ENCODE data around the gene LMNTD1. TPM values are rescaled to one million over a fixed set of nuclear protein-coding genes. Genes with fewer than 3 reads are reported as not detected.
A peak's percentile ranks its signal among the peaks of the same experiment; 100 is the strongest.

LMNTD1 gene
- total and polyA plus RNA-seq, 2 of the 4 experiments (the other 2 are of a cell fraction) = 1.5 to 4.3 TPM

DNA sequence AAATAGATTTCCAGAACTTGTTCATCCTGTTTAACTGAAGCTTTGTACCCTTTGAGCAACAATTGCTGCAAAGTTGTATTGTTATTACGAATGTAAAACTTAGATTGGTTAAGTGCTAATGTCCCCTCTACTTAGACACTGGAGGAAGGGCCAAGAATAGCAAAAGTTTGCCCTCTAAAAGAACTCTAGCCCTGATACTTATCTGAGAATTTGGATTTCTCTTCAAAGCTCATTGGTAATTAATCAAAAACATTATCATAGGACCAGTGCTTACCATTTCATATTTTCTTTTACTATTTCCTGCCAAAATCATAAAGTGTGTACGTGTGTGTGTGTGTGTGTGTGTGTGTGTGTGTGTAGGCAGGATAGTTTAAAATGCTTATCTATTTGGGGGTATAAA lies 58.2 kb downstream of the LMNTD1 start (continued):
- TF ChIP-seq RFX5 (IDR thresholded peaks at IDR 0.05; ENCODE audit: low read depth, low read length) (no peak), FOS (IDR thresholded peaks at IDR 0.05; ENCODE audit: low read depth, low read length) (no peak), CEBPB (IDR thresholded peaks at IDR 0.05; ENCODE audit: low read depth, low read length) (no peak)

DNA sequence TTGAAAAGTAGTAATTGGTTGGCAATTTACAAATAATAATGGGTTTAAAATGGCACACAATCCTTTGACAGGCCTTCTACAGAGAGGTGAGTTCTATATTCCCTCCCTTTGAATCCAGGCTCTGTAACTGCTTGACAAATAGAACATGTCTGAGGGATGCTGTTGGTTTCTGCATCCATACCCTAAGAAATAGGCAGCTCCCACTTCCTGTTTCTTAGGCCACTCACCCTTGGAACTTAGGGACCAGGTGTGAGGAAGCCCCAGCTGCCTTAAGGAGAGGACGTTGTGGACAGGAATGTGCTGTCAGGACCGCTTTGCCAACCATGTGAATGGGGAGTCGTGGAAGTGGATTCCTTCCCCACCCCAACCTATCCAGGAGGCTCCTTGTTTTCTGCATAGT lies 59.4 kb downstream of the LMNTD1 start:
- no peaks in the 10 kb centered on the region for H3K79me1 ChIP-seq (ENCODE audit: low read depth in 1 of 2, low read length in 2 of 2)
- no peak overlapping the region; the same call in 1 of the 2 replicates for H3K4ac ChIP-seq (ENCODE audit: low read depth, low read length)
- dilution Hi-C loops (cut with HindIII; ENCODE audit: low sequenced_read_pairs, unreplicated experiment) = no loop called here
- no peak overlapping the region for H2AK9ac ChIP-seq (replicated peaks; ENCODE audit: low read depth, low read length, poor library complexity)
- no peak overlapping the region for H3K27ac ChIP-seq (ENCODE audit: insufficient read depth, low read length)
- no peak overlapping the region for H2BK5ac ChIP-seq (ENCODE audit: low read depth, low read length, poor library complexity, severe bottlenecking)
- intact Hi-C loops (cut with micrococcal nuclease) = no loop called here
- peaks cover 2% of the 10 kb centered on the region; the same call in 1 of the 2 replicates for H3K4me1 ChIP-seq (ENCODE audit: control insufficient read depth, insufficient read depth, low read length)
- ChIA-PET POLR2A (ENCODE audit: unreplicated experiment) (interaction anchor here (0.5 kb wide), 1 partner anchor 464 kb away, joined by 3 read pairs; no protein-coding TSS in a partner anchor), CTCF (no interaction called here)
- no peak overlapping the region for H4K91ac ChIP-seq (ENCODE audit: insufficient read depth, low read depth, low read length)
- no peak overlapping the region for H4K8ac ChIP-seq (ENCODE audit: low read depth in 2 of 2, low read length in 2 of 2)
- H3K23ac ChIP-seq (ENCODE audit: low read depth, low read length) = no peak overlapping the region
- H3K9ac ChIP-seq (ENCODE audit: low read depth, low read length) = no peak overlapping the region
- no peak overlapping the region for H3K18ac ChIP-seq (ENCODE audit: low read depth, low read length)
- H3K9me1 ChIP-seq (ENCODE audit: insufficient read depth, low read length) = no peaks in the 10 kb centered on the region
- H3K56ac ChIP-seq (ENCODE audit: extremely low read depth, insufficient read depth, low read length) = no peak overlapping the region
- no CpG with 5 or more reads among the region's 3 CpGs for WGBS, 2 experiments (ENCODE audit: extremely low coverage in 2 of 2, insufficient read length in 1 of 2)
- in situ Hi-C loops (cut with MboI; ENCODE audit: low sequenced_read_pairs) = no loop called here
- H2AFZ ChIP-seq (replicated peaks; ENCODE audit: low read length, poor library complexity) = no peak overlapping the region
- no peaks in the 10 kb centered on the region for H3K9me3 ChIP-seq (ENCODE audit: control insufficient read depth, insufficient read depth, low read length)
- H4K5ac ChIP-seq (ENCODE audit: low read depth, low read length) = no peak overlapping the region
- H3K14ac ChIP-seq (replicated peaks; ENCODE audit: low read depth, low read length) = no peak overlapping the region
- H3K36me3 ChIP-seq (ENCODE audit: control insufficient read depth, insufficient read depth, low read length) = no peaks in the 10 kb centered on the region
- no peak overlapping the region for H2BK120ac ChIP-seq (ENCODE audit: low read depth, low read length)
- H3K4me2 ChIP-seq (ENCODE audit: low read depth, low read length) = no peak overlapping the region
- no peak for ATAC-seq (ENCODE audit: low read depth)
- peak overlapping the region; percentile 58; the same call in 1 of the 2 replicates for H2AK5ac ChIP-seq (ENCODE audit: low read depth, low read length)
- no TSS peak for BruUV-seq (replicated peaks)
- no peak for TF ChIP-seq MAZ (IDR thresholded peaks at IDR 0.05; ENCODE audit: borderline replicate concordance, low read depth, low read length)
- TF ChIP-seq MXI1 (IDR thresholded peaks at IDR 0.05; ENCODE audit: borderline replicate concordance, low read depth, low read length) = no peak
- TF ChIP-seq, protein P1, sequence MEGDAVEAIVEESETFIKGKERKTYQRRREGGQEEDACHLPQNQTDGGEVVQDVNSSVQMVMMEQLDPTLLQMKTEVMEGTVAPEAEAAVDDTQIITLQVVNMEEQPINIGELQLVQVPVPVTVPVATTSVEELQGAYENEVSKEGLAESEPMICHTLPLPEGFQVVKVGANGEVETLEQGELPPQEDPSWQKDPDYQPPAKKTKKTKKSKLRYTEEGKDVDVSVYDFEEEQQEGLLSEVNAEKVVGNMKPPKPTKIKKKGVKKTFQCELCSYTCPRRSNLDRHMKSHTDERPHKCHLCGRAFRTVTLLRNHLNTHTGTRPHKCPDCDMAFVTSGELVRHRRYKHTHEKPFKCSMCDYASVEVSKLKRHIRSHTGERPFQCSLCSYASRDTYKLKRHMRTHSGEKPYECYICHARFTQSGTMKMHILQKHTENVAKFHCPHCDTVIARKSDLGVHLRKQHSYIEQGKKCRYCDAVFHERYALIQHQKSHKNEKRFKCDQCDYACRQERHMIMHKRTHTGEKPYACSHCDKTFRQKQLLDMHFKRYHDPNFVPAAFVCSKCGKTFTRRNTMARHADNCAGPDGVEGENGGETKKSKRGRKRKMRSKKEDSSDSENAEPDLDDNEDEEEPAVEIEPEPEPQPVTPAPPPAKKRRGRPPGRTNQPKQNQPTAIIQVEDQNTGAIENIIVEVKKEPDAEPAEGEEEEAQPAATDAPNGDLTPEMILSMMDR (conservative IDR thresholded peaks at IDR 0.05; ENCODE audit: low read depth, low read length) = no peak
- no peak for TF ChIP-seq MAFK (IDR thresholded peaks at IDR 0.05; ENCODE audit: low read depth, low read length)
- no peak for TF ChIP-seq RCOR1 (IDR thresholded peaks at IDR 0.05; ENCODE audit: insufficient replicate concordance, low read length)
- TF ChIP-seq NFE2L2 (IDR thresholded peaks at IDR 0.05; ENCODE audit: low read depth, low read length) = no peak
- no peak for TF ChIP-seq FOS (IDR thresholded peaks at IDR 0.05; ENCODE audit: low read depth, low read length)
- no peak for TF ChIP-seq CHD1 (IDR thresholded peaks at IDR 0.05; ENCODE audit: low read depth, low read length)
- TF ChIP-seq POLR2A (IDR thresholded peaks at IDR 0.05; ENCODE audit: low read depth, low read length) = no peak
- no peak for TF ChIP-seq RFX5 (IDR thresholded peaks at IDR 0.05; ENCODE audit: low read depth, low read length)
- TF ChIP-seq CEBPB (IDR thresholded peaks at IDR 0.05; ENCODE audit: low read depth, low read length) = no peak
- H2BK15ac ChIP-seq (ENCODE audit: low read depth, low read length) = peak overlapping the region; percentile 38; the same call in 1 of the 3 replicates
- H3K27me3 ChIP-seq (ENCODE audit: control insufficient read depth, insufficient read depth, low read length) = no peaks in the 10 kb centered on the region
- H3K4me3 ChIP-seq (ENCODE audit: insufficient read depth, low read depth, low read length) = no peak overlapping the region
- H4K20me1 ChIP-seq (ENCODE audit: insufficient read depth, low read length) = no peaks in the 10 kb centered on the region
- H2BK20ac ChIP-seq (ENCODE audit: low read depth, low read length) = no peak overlapping the region
- DNase-seq = no peak

Measured in IMR-90 (cell line).